PC-3 (cell line): Measurements from ENCODE around the gene CELA3A.
"Not testable (repeated sequence)": the region's sequence is repeated elsewhere in the genome, so short reads cannot be mapped to it uniquely, and the experiment has no call there.

Source experiments
- EZH2 ChIP-seq: fragments of 300-600 bp; sonication (generic); IDR thresholded peaks from one replicate; pipeline ENCODE4 v1.6.1; 2017; ENCODE audit warnings: antibody characterized with exemption, mild to moderate bottlenecking, low read length; ENCODE audit not compliant: unreplicated experiment
- TF ChIP-seq, protein P1 (sequence below): fragments of 300-600 bp; sonication (generic); conservative IDR thresholded peaks from 2 replicates; pipeline ENCODE4 v1.5.1; 2017; ENCODE audit warnings: antibody characterized with exemption, low read depth, mild to moderate bottlenecking, low read length

GRCh38 chr1:22002875-22003274, 1.4 kb downstream of the CELA3A start:
- TF ChIP-seq, protein P1, sequence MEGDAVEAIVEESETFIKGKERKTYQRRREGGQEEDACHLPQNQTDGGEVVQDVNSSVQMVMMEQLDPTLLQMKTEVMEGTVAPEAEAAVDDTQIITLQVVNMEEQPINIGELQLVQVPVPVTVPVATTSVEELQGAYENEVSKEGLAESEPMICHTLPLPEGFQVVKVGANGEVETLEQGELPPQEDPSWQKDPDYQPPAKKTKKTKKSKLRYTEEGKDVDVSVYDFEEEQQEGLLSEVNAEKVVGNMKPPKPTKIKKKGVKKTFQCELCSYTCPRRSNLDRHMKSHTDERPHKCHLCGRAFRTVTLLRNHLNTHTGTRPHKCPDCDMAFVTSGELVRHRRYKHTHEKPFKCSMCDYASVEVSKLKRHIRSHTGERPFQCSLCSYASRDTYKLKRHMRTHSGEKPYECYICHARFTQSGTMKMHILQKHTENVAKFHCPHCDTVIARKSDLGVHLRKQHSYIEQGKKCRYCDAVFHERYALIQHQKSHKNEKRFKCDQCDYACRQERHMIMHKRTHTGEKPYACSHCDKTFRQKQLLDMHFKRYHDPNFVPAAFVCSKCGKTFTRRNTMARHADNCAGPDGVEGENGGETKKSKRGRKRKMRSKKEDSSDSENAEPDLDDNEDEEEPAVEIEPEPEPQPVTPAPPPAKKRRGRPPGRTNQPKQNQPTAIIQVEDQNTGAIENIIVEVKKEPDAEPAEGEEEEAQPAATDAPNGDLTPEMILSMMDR, result not testable (repeated sequence)
- TF ChIP-seq EZH2, result not testable (repeated sequence)
